GM06990 (cell line): Measurements from ENCODE around the gene TMEM165.

ENCODE experiments used
- DNase-seq: peaks from one replicate; pipeline ENCODE4 v3.0.0-alpha.2; 2011; ENCODE audit not compliant: insufficient read length; ENCODE audit errors: extremely low read depth
- H3K27me3 ChIP-seq: replicated peaks from 2 replicates; pipeline ENCODE4 v1.6.0; 2011; ENCODE audit warnings: low read length; ENCODE audit not compliant: control insufficient read depth, insufficient read depth
- H3K36me3 ChIP-seq: 2 replicates; pipeline ENCODE4 v1.5.1; 2011; ENCODE audit warnings: low read length; ENCODE audit not compliant: control insufficient read depth, insufficient read depth
- H3K4me3 ChIP-seq: replicated peaks from 2 replicates; pipeline ENCODE4 v1.5.1; 2011; ENCODE audit warnings: low read depth, mild to moderate bottlenecking, control low read depth, low read length
- TF ChIP-seq, protein P1 (sequence below): IDR thresholded peaks from 2 replicates; pipeline ENCODE4 v1.5.1; 2011; ENCODE audit warnings: low read length, control low read depth, mild to moderate bottlenecking, inconsistent platforms; ENCODE audit not compliant: insufficient read depth, poor library complexity, severe bottlenecking

The TMEM165 gene

DNA sequence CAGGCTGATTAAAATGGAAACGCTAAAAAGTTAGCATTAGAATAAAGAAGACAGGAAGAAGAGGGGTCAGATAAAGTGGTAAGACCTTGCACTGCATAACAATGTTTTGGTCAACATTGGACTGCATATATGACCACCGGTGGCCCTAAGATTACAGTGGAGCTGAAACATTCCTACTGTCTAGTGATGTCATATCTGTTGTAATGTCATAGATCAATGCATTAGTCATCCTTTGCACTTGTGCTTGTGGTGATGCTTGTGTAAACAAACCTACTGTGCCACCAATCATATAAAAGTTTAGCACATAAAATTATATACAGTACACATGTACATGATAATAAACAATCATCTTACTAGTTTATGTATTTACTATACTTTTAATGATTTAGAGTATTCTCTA, 73.0 kb downstream of the TMEM165 start:
- no peak overlapping the region for H3K4me3 ChIP-seq
- TF ChIP-seq, protein P1, sequence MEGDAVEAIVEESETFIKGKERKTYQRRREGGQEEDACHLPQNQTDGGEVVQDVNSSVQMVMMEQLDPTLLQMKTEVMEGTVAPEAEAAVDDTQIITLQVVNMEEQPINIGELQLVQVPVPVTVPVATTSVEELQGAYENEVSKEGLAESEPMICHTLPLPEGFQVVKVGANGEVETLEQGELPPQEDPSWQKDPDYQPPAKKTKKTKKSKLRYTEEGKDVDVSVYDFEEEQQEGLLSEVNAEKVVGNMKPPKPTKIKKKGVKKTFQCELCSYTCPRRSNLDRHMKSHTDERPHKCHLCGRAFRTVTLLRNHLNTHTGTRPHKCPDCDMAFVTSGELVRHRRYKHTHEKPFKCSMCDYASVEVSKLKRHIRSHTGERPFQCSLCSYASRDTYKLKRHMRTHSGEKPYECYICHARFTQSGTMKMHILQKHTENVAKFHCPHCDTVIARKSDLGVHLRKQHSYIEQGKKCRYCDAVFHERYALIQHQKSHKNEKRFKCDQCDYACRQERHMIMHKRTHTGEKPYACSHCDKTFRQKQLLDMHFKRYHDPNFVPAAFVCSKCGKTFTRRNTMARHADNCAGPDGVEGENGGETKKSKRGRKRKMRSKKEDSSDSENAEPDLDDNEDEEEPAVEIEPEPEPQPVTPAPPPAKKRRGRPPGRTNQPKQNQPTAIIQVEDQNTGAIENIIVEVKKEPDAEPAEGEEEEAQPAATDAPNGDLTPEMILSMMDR = no peak
- H3K27me3 ChIP-seq = no peaks in the 10 kb centered on the region
- no peak for DNase-seq
- peaks cover 2% of the 10 kb centered on the region for H3K36me3 ChIP-seq

DNA sequence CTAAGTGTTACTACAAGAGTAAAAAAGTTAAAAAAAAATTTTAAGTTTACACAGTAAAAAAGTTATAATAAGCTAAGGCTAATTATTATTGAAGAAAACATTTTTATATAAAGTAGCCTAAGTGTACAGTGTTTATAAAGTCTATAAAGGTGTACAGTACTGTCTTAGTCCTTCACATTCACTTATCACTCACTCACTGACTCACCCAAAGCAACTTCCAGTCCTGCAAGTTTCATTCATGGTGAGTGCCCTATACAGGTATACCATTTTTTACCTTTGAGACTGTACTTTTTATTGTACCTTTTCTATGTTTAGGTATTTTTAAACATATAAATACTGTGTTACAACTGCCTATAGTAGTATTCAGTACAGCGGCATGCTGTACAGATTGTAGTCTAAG, 74.2 kb downstream of the TMEM165 start:
- H3K4me3 ChIP-seq = no peak overlapping the region
- no peaks in the 10 kb centered on the region for H3K27me3 ChIP-seq
- DNase-seq = no peak
- peaks cover 2% of the 10 kb centered on the region for H3K36me3 ChIP-seq
- TF ChIP-seq, protein P1 = no peak
